ENCODE results near the gene HLA-DMA. TPM values are rescaled to one million over a fixed set of nuclear protein-coding genes. Genes with fewer than 3 reads are reported as not detected.
A peak's percentile ranks its signal among the peaks of the same experiment; 100 is the strongest.

The HLA-DMA gene
- total RNA-seq, 1 donor = 9.0 TPM

- Histone ChIP-seq H2AFZ (ENCODE audit: low read length) (no peak overlapping the region), H3K4me3 (ENCODE audit: insufficient read depth, low read length) (no peak overlapping the region), H3K27ac (ENCODE audit: low read depth, low read length) (no peak overlapping the region), H3K27me3 (ENCODE audit: insufficient read depth, low read length) (no peaks in the 10 kb centered on the region), H3K4me2 (ENCODE audit: insufficient read depth, low read length) (no peak overlapping the region), H3K36me3 (ENCODE audit: insufficient read depth, low read length) (no peaks in the 10 kb centered on the region), H3K9me3 (ENCODE audit: low read depth, low read length) (no peaks in the 10 kb centered on the region), H4K20me1 (ENCODE audit: insufficient read depth, low read length) (no peaks in the 10 kb centered on the region), H3K79me2 (ENCODE audit: insufficient read depth, low read length) (peaks cover 3% of the 10 kb centered on the region), H3K4me1 (ENCODE audit: insufficient read depth, low read length) (peaks cover 4% of the 10 kb centered on the region)
- no peak for DNase-seq (ENCODE audit: insufficient read length, low spot score, missing footprints)
- TF ChIP-seq, protein P1, sequence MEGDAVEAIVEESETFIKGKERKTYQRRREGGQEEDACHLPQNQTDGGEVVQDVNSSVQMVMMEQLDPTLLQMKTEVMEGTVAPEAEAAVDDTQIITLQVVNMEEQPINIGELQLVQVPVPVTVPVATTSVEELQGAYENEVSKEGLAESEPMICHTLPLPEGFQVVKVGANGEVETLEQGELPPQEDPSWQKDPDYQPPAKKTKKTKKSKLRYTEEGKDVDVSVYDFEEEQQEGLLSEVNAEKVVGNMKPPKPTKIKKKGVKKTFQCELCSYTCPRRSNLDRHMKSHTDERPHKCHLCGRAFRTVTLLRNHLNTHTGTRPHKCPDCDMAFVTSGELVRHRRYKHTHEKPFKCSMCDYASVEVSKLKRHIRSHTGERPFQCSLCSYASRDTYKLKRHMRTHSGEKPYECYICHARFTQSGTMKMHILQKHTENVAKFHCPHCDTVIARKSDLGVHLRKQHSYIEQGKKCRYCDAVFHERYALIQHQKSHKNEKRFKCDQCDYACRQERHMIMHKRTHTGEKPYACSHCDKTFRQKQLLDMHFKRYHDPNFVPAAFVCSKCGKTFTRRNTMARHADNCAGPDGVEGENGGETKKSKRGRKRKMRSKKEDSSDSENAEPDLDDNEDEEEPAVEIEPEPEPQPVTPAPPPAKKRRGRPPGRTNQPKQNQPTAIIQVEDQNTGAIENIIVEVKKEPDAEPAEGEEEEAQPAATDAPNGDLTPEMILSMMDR (IDR thresholded peaks at IDR 0.05; ENCODE audit: extremely low read depth, low read depth, low read length) = no peak
These were observed 3.3 kb upstream of the HLA-DMA start for GRCh38 chr6:32956176-32956575.

GRCh38 chr6:32954986-32955802 lies 2.3 kb upstream of the HLA-DMA start:
- H3K4me3 ChIP-seq (ENCODE audit: insufficient read depth, low read length) = no peak overlapping the region
- H3K27me3 ChIP-seq (ENCODE audit: insufficient read depth, low read length) = no peaks in the 10 kb centered on the region
- no peaks in the 10 kb centered on the region for H3K79me2 ChIP-seq (ENCODE audit: insufficient read depth, low read length)
- no peaks in the 10 kb centered on the region for H3K9me3 ChIP-seq (ENCODE audit: low read depth, low read length)
- no peak overlapping the region for H2AFZ ChIP-seq (ENCODE audit: low read length)
- no peak overlapping the region for H3K27ac ChIP-seq (ENCODE audit: low read depth, low read length)
- H3K36me3 ChIP-seq (ENCODE audit: insufficient read depth, low read length) = no peaks in the 10 kb centered on the region
- no peak for DNase-seq (ENCODE audit: insufficient read length, low spot score, missing footprints)
- H3K4me2 ChIP-seq (ENCODE audit: insufficient read depth, low read length) = no peak overlapping the region
- peaks cover 4% of the 10 kb centered on the region for H3K4me1 ChIP-seq (ENCODE audit: insufficient read depth, low read length)
- no peaks in the 10 kb centered on the region for H4K20me1 ChIP-seq (ENCODE audit: insufficient read depth, low read length)
- TF ChIP-seq, protein P1 (IDR thresholded peaks at IDR 0.05; ENCODE audit: extremely low read depth, low read depth, low read length) = peak; percentile 46

- Histone ChIP-seq H3K27me3 (ENCODE audit: insufficient read depth, low read length) (no peaks in the 10 kb centered on the region), H3K36me3 (ENCODE audit: insufficient read depth, low read length) (no peaks in the 10 kb centered on the region), H3K4me1 (ENCODE audit: insufficient read depth, low read length) (peaks cover 4% of the 10 kb centered on the region), H3K4me2 (ENCODE audit: insufficient read depth, low read length) (no peak overlapping the region), H4K20me1 (ENCODE audit: insufficient read depth, low read length) (no peaks in the 10 kb centered on the region), H3K79me2 (ENCODE audit: insufficient read depth, low read length) (no peaks in the 10 kb centered on the region), H3K9me3 (ENCODE audit: low read depth, low read length) (no peaks in the 10 kb centered on the region), H3K27ac (ENCODE audit: low read depth, low read length) (no peak overlapping the region), H2AFZ (ENCODE audit: low read length) (no peak overlapping the region), H3K4me3 (ENCODE audit: insufficient read depth, low read length) (no peak overlapping the region)
- DNase-seq (ENCODE audit: insufficient read length, low spot score, missing footprints) = no peak
- TF ChIP-seq, protein P1 (IDR thresholded peaks at IDR 0.05; ENCODE audit: extremely low read depth, low read depth, low read length) = no peak
These were observed 1.4 kb upstream of the HLA-DMA start for GRCh38 chr6:32954267-32954666.

DNA sequence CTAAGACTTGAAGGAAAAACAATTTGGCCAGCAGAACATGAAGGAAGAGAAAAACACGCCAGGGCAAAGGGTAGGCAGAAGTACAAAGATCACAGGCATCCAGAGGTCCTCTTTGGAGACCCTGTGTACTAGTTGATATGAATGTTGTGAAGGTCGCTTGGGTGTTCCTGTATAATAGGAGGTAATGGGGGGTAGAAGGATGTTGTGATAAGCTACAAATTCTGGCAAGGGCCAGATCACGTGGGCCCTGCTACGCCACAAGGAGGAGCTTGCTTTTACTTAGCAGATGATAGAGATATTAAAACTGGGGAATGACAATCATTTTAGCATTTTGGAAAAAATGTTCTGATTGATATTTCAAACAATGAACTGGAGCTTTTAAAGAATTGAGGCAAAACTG lies 878 bp upstream of the HLA-DMA start:
- TF ChIP-seq, protein P1 (IDR thresholded peaks at IDR 0.05; ENCODE audit: extremely low read depth, low read depth, low read length) = no peak
- H4K20me1 ChIP-seq (ENCODE audit: insufficient read depth, low read length) = no peaks in the 10 kb centered on the region
- H3K4me3 ChIP-seq (ENCODE audit: insufficient read depth, low read length) = no peak overlapping the region
- peaks cover 4% of the 10 kb centered on the region for H3K4me1 ChIP-seq (ENCODE audit: insufficient read depth, low read length)
- no peaks in the 10 kb centered on the region for H3K27me3 ChIP-seq (ENCODE audit: insufficient read depth, low read length)
- H2AFZ ChIP-seq (ENCODE audit: low read length) = no peak overlapping the region
- no peaks in the 10 kb centered on the region for H3K79me2 ChIP-seq (ENCODE audit: insufficient read depth, low read length)
- no peak overlapping the region for H3K27ac ChIP-seq (ENCODE audit: low read depth, low read length)
- H3K4me2 ChIP-seq (ENCODE audit: insufficient read depth, low read length) = no peak overlapping the region
- H3K36me3 ChIP-seq (ENCODE audit: insufficient read depth, low read length) = no peaks in the 10 kb centered on the region
- H3K9me3 ChIP-seq (ENCODE audit: low read depth, low read length) = no peaks in the 10 kb centered on the region
- DNase-seq (ENCODE audit: insufficient read length, low spot score, missing footprints) = no peak

All from osteoblast (primary cell).